Neural cell (in vitro differentiated cells): ENCODE measurements around the gene ZNF554.

ENCODE experiments used
- EP300 ChIP-seq: fragments of 450-650 bp; conservative IDR thresholded peaks from 2 replicates; pipeline ENCODE4 v1.6.1; 2014; ENCODE audit warnings: antibody characterized with exemption, mild to moderate bottlenecking, moderate library complexity; ENCODE audit not compliant: poor library complexity, severe bottlenecking
- EZH2 ChIP-seq: fragments of 200-600, 300-800 bp; shearing (Covaris generic), sonication (generic); IDR thresholded peaks from 2 replicates; pipeline ENCODE4 v1.6.1; 2014; ENCODE audit warnings: antibody characterized with exemption, low read length, borderline replicate concordance, mild to moderate bottlenecking; ENCODE audit not compliant: insufficient read depth, poor library complexity, severe bottlenecking
- POLR2AphosphoS5 ChIP-seq: IDR thresholded peaks from 2 replicates; pipeline ENCODE4 v1.6.1; 2012
- RAD21 ChIP-seq: fragments of 450-650 bp; conservative IDR thresholded peaks from 2 replicates; pipeline ENCODE4 v1.6.1; 2014; ENCODE audit warnings: antibody characterized with exemption, mild to moderate bottlenecking, moderate library complexity
- REST ChIP-seq: IDR thresholded peaks from 2 replicates; pipeline ENCODE4 v1.6.1; 2012; ENCODE audit warnings: borderline replicate concordance
- SMC3 ChIP-seq: fragments of 450-650 bp; conservative IDR thresholded peaks from 2 replicates; pipeline ENCODE4 v1.6.1; 2014; ENCODE audit warnings: antibody characterized with exemption, mild to moderate bottlenecking, moderate library complexity; ENCODE audit not compliant: poor library complexity
- TAF1 ChIP-seq: IDR thresholded peaks from 2 replicates; pipeline ENCODE4 v1.6.1; 2012; ENCODE audit warnings: low read depth
- TF ChIP-seq, protein P1 (sequence below): fragments of 450-650 bp; IDR thresholded peaks from 2 replicates; pipeline ENCODE4 v1.5.1; 2014; ENCODE audit warnings: antibody characterized with exemption, mild to moderate bottlenecking, moderate library complexity; ENCODE audit not compliant: poor library complexity, severe bottlenecking

DNA sequence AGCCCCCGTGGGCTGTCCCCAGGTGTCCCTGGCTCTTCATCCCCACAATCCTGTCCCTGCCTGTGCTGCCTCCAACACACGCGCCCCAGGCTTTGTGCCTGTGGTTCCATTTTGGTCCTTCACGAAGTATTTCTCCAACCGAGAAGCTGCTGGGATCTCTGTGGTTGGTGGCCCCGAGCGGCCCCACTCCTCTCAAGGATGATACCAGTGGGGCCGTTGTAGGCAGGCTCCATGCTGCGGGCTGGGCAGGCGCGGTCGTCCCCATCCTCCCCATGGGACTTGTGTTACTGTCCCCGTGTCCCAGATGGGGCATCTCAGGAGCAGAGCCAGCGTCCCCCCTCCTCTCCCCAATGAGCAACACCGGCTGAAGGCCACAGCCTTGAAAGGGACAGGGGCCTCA lies 3.7 kb upstream of the ZNF554 start:
- TF ChIP-seq TAF1, result no peak
- TF ChIP-seq, protein P1, sequence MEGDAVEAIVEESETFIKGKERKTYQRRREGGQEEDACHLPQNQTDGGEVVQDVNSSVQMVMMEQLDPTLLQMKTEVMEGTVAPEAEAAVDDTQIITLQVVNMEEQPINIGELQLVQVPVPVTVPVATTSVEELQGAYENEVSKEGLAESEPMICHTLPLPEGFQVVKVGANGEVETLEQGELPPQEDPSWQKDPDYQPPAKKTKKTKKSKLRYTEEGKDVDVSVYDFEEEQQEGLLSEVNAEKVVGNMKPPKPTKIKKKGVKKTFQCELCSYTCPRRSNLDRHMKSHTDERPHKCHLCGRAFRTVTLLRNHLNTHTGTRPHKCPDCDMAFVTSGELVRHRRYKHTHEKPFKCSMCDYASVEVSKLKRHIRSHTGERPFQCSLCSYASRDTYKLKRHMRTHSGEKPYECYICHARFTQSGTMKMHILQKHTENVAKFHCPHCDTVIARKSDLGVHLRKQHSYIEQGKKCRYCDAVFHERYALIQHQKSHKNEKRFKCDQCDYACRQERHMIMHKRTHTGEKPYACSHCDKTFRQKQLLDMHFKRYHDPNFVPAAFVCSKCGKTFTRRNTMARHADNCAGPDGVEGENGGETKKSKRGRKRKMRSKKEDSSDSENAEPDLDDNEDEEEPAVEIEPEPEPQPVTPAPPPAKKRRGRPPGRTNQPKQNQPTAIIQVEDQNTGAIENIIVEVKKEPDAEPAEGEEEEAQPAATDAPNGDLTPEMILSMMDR, result no peak
- no peak for TF ChIP-seq EP300
- TF ChIP-seq EZH2, result no peak
- TF ChIP-seq POLR2AphosphoS5, result no peak
- TF ChIP-seq REST, result no peak
- TF ChIP-seq RAD21, result no peak
- TF ChIP-seq SMC3, result no peak
